GM21367 (cell line): ENCODE data around the gene USP48.

Source experiments
- ATAC-seq: cut with Tn5 transposase; IDR thresholded peaks from one replicate; pipeline ENCODE4 v1.9.1; 2021; ENCODE audit not compliant: unreplicated experiment

USP48 gene

GRCh38 chr1:21655259-21655658, 127.7 kb downstream of the USP48 start:
- no peak for ATAC-seq

GRCh38 chr1:21654209-21654608, 128.7 kb downstream of the USP48 start:
- ATAC-seq, result no peak

GRCh38 chr1:21653744-21654100, 129.2 kb downstream of the USP48 start:
- ATAC-seq, result no peak

GRCh38 chr1:21652937-21653743, 129.8 kb downstream of the USP48 start:
- no peak for ATAC-seq

- no peak for ATAC-seq
These were observed 130.6 kb downstream of the USP48 start for GRCh38 chr1:21652101-21652936.

- no peak for ATAC-seq
These were observed 131.5 kb downstream of the USP48 start for GRCh38 chr1:21651214-21652042.

GRCh38 chr1:21650400-21650799, 132.5 kb downstream of the USP48 start:
- no peak for ATAC-seq

- ATAC-seq, result no peak
These were observed 133.6 kb downstream of the USP48 start for GRCh38 chr1:21649315-21649714.

- no peak for ATAC-seq
These were observed 134.2 kb downstream of the USP48 start for GRCh38 chr1:21648791-21649190.

- ATAC-seq, result no peak
These were observed 134.6 kb downstream of the USP48 start for GRCh38 chr1:21648352-21648730.

GRCh38 chr1:21647431-21648351, 135.3 kb downstream of the USP48 start:
- no peak for ATAC-seq

GRCh38 chr1:21645550-21645949, 137.4 kb downstream of the USP48 start:
- ATAC-seq, result no peak

GRCh38 chr1:21644906-21645305, 138.0 kb downstream of the USP48 start:
- ATAC-seq, result no peak

- ATAC-seq, result no peak
These were observed 138.6 kb downstream of the USP48 start for GRCh38 chr1:21644348-21644747.

- no peak for ATAC-seq
These were observed 139.3 kb downstream of the USP48 start for GRCh38 chr1:21643624-21644023.

- no peak for ATAC-seq
These were observed 140.8 kb downstream of the USP48 start for GRCh38 chr1:21641967-21642739.

- ATAC-seq, result no peak
These were observed 141.4 kb downstream of the USP48 start for GRCh38 chr1:21641537-21641936.

GRCh38 chr1:21641076-21641475, 141.9 kb downstream of the USP48 start:
- ATAC-seq, result no peak

GRCh38 chr1:21640653-21641052, 142.3 kb downstream of the USP48 start:
- ATAC-seq, result no peak
